ENCODE data around the gene SLC35E3.
"Not testable (repeated sequence)": the region's sequence is repeated elsewhere in the genome, so short reads cannot be mapped to it uniquely, and the experiment has no call there.

SLC35E3 gene

DNA sequence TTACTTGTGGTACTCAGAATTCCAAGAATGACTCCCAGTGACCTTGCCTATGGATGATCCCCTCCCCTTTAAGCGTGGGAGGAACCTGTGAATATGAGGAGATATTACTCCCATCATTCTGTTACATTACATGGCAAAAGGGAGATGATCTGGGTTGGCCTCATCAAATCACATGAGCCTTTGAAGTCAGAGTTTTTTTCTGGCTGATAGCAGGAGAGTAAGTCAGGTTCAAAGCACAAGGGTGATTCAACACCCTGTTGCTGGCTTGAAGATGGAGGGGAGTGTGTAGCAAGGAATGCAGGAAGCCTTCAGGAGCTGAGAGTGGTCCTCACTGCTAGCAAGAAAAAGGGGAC is 52.9 kb downstream of the SLC35E3 start:
- Histone ChIP-seq H3K9ac (ENCODE audit: low read depth, low read length, poor library complexity) (no peak overlapping the region), H4K91ac (ENCODE audit: low read depth, low read length, poor library complexity) (no peak overlapping the region), H3K4me2 (ENCODE audit: insufficient read depth, low read length, poor library complexity, severe bottlenecking) (no peak overlapping the region), H2BK15ac (ENCODE audit: low read length) (no peak overlapping the region), H3K27me3 (ENCODE audit: control insufficient read depth in 3 of 3, insufficient read depth in 3 of 3, low read depth in 1 of 3, low read length in 3 of 3) (no peaks in the 10 kb centered on the region), H3K79me1 (ENCODE audit: low read depth, low read length) (no peaks in the 10 kb centered on the region), H3K4ac (ENCODE audit: low read length) (no peak overlapping the region), H3K4me3 (ENCODE audit: low read length in 2 of 2) (no peak overlapping the region), H2BK5ac (ENCODE audit: low read length) (no peak overlapping the region), H2AK5ac (ENCODE audit: low read depth, low read length) (no peak overlapping the region), H2BK120ac (ENCODE audit: low read depth, low read length) (no peak overlapping the region), H2AFZ (ENCODE audit: low read length) (no peak overlapping the region), H2BK12ac (ENCODE audit: low read length) (no peak overlapping the region), H4K8ac (ENCODE audit: low read depth, low read length) (no peak overlapping the region), H3K27ac (replicated peaks; ENCODE audit: low read length) (no peak overlapping the region), H3K36me3 (replicated peaks in 1 of 2; ENCODE audit: control insufficient read depth in 2 of 2, insufficient read depth in 2 of 2, low read length in 2 of 2) (no peaks in the 10 kb centered on the region), H3K18ac (ENCODE audit: low read length) (no peak overlapping the region), H3K9me3 (replicated peaks in 1 of 2; ENCODE audit: control insufficient read depth in 2 of 2, insufficient read depth in 1 of 2, low read depth in 1 of 2, low read length in 2 of 2) (no peaks in the 10 kb centered on the region), H3K23ac (ENCODE audit: low read depth, low read length, poor library complexity) (no peak overlapping the region), H3K4me1 (ENCODE audit: control insufficient read depth in 2 of 2, insufficient read depth in 1 of 2, low read depth in 1 of 2, low read length in 2 of 2) (no peaks in the 10 kb centered on the region), H3K14ac (ENCODE audit: low read length) (no peak overlapping the region)
- no peak for DNase-seq (ENCODE audit: low spot score)
- no CpG with 5 or more reads among the region's 1 CpG for WGBS, 2 donors (ENCODE audit: extremely low coverage in 2 of 2, insufficient read length in 2 of 2, insufficient replicate concordance in 1 of 2)

DNA sequence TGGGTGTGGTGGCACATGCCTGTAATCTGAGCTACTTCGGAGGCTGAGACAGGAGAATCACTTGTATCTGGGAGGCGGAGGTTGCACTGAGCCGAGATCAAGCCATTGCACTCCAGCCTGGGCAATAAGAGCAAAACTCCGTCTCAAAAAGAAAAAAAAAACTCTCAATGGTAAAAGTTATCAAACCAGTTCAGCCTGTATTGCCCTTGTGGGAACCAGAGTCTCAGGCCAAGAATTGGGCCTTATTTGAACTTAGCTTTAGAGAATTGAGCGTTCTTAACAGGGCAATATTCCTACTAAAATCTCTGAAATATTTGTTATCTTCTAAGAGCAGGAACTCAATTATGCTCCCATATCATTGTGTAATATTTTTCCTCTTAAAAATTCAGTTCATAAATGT is 54.3 kb downstream of the SLC35E3 start:
- Histone ChIP-seq H2BK5ac (ENCODE audit: low read length) (no peak overlapping the region), H3K9me3 (replicated peaks in 1 of 2; ENCODE audit: control insufficient read depth in 2 of 2, insufficient read depth in 1 of 2, low read depth in 1 of 2, low read length in 2 of 2) (no peaks in the 10 kb centered on the region), H3K36me3 (replicated peaks in 1 of 2; ENCODE audit: control insufficient read depth in 2 of 2, insufficient read depth in 2 of 2, low read length in 2 of 2) (no peaks in the 10 kb centered on the region), H2BK12ac (ENCODE audit: low read length) (no peak overlapping the region), H3K4ac (ENCODE audit: low read length) (no peak overlapping the region), H2BK120ac (ENCODE audit: low read depth, low read length) (no peak overlapping the region), H3K18ac (ENCODE audit: low read length) (no peak overlapping the region), H3K27me3 (ENCODE audit: control insufficient read depth in 3 of 3, insufficient read depth in 3 of 3, low read depth in 1 of 3, low read length in 3 of 3) (no peaks in the 10 kb centered on the region), H3K4me3 (ENCODE audit: low read length in 2 of 2) (no peak overlapping the region), H3K14ac (ENCODE audit: low read length) (no peak overlapping the region), H3K27ac (replicated peaks; ENCODE audit: low read length) (no peak overlapping the region), H2AK5ac (ENCODE audit: low read depth, low read length) (no peak overlapping the region), H3K79me1 (ENCODE audit: low read depth, low read length) (no peaks in the 10 kb centered on the region), H2BK15ac (ENCODE audit: low read length) (no peak overlapping the region), H3K4me1 (ENCODE audit: control insufficient read depth in 2 of 2, insufficient read depth in 1 of 2, low read depth in 1 of 2, low read length in 2 of 2) (peaks cover 0 to 3% of the 10 kb centered on the region in 2 donors), H4K91ac (ENCODE audit: low read depth, low read length, poor library complexity) (no peak overlapping the region), H3K9ac (ENCODE audit: low read depth, low read length, poor library complexity) (no peak overlapping the region), H4K8ac (ENCODE audit: low read depth, low read length) (no peak overlapping the region), H3K23ac (ENCODE audit: low read depth, low read length, poor library complexity) (no peak overlapping the region), H2AFZ (ENCODE audit: low read length) (no peak overlapping the region), H3K4me2 (ENCODE audit: insufficient read depth, low read length, poor library complexity, severe bottlenecking) (no peak overlapping the region)
- DNase-seq (ENCODE audit: low spot score) = no peak
- WGBS, 2 donors (ENCODE audit: extremely low coverage in 2 of 2, insufficient read length in 2 of 2, insufficient replicate concordance in 1 of 2) = no CpG with 5 or more reads among the region's 5 CpGs

DNA sequence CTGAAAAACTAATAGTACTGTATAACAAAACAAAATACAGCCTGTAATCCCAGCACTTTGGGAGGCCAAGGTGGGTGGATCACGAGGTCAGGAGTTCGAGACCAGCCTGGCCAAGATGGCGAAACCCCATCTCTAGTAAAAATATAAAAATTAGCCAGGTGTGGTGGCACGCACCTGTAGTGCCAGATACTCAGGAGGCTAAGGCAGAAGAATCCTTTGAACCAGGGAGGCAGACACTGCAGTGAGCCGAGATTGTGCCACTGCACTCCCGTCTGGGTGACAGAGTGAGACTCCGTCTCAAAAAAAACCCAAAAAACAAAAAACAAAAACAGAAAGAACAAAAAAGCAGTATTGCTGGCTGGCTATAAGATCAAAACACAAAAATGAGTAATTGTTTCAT is 55.1 kb downstream of the SLC35E3 start:
- H2BK5ac ChIP-seq (ENCODE audit: low read length); H3K27me3 ChIP-seq (ENCODE audit: control insufficient read depth in 3 of 3, insufficient read depth in 3 of 3, low read depth in 1 of 3, low read length in 3 of 3); H3K79me1 ChIP-seq (ENCODE audit: low read depth, low read length); H2AFZ ChIP-seq (ENCODE audit: low read length); H3K4me2 ChIP-seq (ENCODE audit: insufficient read depth, low read length, poor library complexity, severe bottlenecking); H2BK12ac ChIP-seq (ENCODE audit: low read length); H3K27ac ChIP-seq (replicated peaks; ENCODE audit: low read length); H2BK120ac ChIP-seq (ENCODE audit: low read depth, low read length); H3K4me1 ChIP-seq (ENCODE audit: control insufficient read depth in 2 of 2, insufficient read depth in 1 of 2, low read depth in 1 of 2, low read length in 2 of 2); H3K18ac ChIP-seq (ENCODE audit: low read length); H2AK5ac ChIP-seq (ENCODE audit: low read depth, low read length); H2BK15ac ChIP-seq (ENCODE audit: low read length); H3K36me3 ChIP-seq (replicated peaks in 1 of 2; ENCODE audit: control insufficient read depth in 2 of 2, insufficient read depth in 2 of 2, low read length in 2 of 2); H3K23ac ChIP-seq (ENCODE audit: low read depth, low read length, poor library complexity); DNase-seq (ENCODE audit: low spot score); H4K8ac ChIP-seq (ENCODE audit: low read depth, low read length); H3K4ac ChIP-seq (ENCODE audit: low read length); H3K14ac ChIP-seq (ENCODE audit: low read length); H3K9ac ChIP-seq (ENCODE audit: low read depth, low read length, poor library complexity); H3K4me3 ChIP-seq (ENCODE audit: low read length in 2 of 2); H4K91ac ChIP-seq (ENCODE audit: low read depth, low read length, poor library complexity); H3K9me3 ChIP-seq (replicated peaks in 1 of 2; ENCODE audit: control insufficient read depth in 2 of 2, insufficient read depth in 1 of 2, low read depth in 1 of 2, low read length in 2 of 2): not testable (repeated sequence)
- WGBS, 2 donors (ENCODE audit: extremely low coverage in 2 of 2, insufficient read length in 2 of 2, insufficient replicate concordance in 1 of 2) = no CpG with 5 or more reads among the region's 7 CpGs

DNA sequence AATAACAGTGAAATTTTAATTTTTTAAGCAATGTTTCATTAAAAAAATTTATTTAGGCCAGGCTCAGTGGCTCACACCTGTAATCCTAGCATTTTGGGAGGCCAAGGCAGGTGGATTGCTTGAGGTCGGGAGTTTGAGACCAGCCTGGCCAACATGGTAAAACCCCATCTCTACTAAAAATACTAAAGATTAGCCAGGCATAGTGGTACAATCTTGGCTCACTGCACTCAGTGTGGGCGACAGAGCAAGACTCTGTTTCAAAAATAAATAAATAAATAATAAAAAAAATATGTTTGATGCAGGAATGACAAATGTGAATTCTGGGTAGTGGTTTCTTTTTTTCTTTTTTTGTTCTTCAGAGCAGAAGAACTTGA is 56.4 kb downstream of the SLC35E3 start:
- not testable (repeated sequence) for H4K8ac ChIP-seq (ENCODE audit: low read depth, low read length); H2BK5ac ChIP-seq (ENCODE audit: low read length); H3K23ac ChIP-seq (ENCODE audit: low read depth, low read length, poor library complexity); H2BK120ac ChIP-seq (ENCODE audit: low read depth, low read length); H2BK15ac ChIP-seq (ENCODE audit: low read length); H4K91ac ChIP-seq (ENCODE audit: low read depth, low read length, poor library complexity); H3K9ac ChIP-seq (ENCODE audit: low read depth, low read length, poor library complexity); H3K36me3 ChIP-seq (replicated peaks in 1 of 2; ENCODE audit: control insufficient read depth in 2 of 2, insufficient read depth in 2 of 2, low read length in 2 of 2); H2AFZ ChIP-seq (ENCODE audit: low read length); H3K4me3 ChIP-seq (ENCODE audit: low read length in 2 of 2); H3K18ac ChIP-seq (ENCODE audit: low read length); H3K79me1 ChIP-seq (ENCODE audit: low read depth, low read length); H2AK5ac ChIP-seq (ENCODE audit: low read depth, low read length); H2BK12ac ChIP-seq (ENCODE audit: low read length); H3K9me3 ChIP-seq (replicated peaks in 1 of 2; ENCODE audit: control insufficient read depth in 2 of 2, insufficient read depth in 1 of 2, low read depth in 1 of 2, low read length in 2 of 2); H3K27me3 ChIP-seq (ENCODE audit: control insufficient read depth in 3 of 3, insufficient read depth in 3 of 3, low read depth in 1 of 3, low read length in 3 of 3); H3K4ac ChIP-seq (ENCODE audit: low read length); H3K4me2 ChIP-seq (ENCODE audit: insufficient read depth, low read length, poor library complexity, severe bottlenecking); H3K4me1 ChIP-seq (ENCODE audit: control insufficient read depth in 2 of 2, insufficient read depth in 1 of 2, low read depth in 1 of 2, low read length in 2 of 2); H3K14ac ChIP-seq (ENCODE audit: low read length); DNase-seq (ENCODE audit: low spot score); H3K27ac ChIP-seq (replicated peaks; ENCODE audit: low read length)
- no CpG with 5 or more reads among the region's 2 CpGs for WGBS, 2 donors (ENCODE audit: extremely low coverage in 2 of 2, insufficient read length in 2 of 2, insufficient replicate concordance in 1 of 2)

Measured in neuronal stem cell (in vitro differentiated cells).